Astrocyte of the spinal cord (primary cell): Measurements from ENCODE around the gene SMYD3.

ENCODE experiments used
- DNase-seq: peaks from one replicate; pipeline ENCODE4 v3.0.0; 2011; ENCODE audit warnings: low read depth, low spot score
- H3K4me3 ChIP-seq: 2 replicates; pipeline ENCODE4 v1.5.1; 2011; ENCODE audit warnings: low read depth, mild to moderate bottlenecking, low read length, moderate library complexity
- in situ Hi-C: cut with HindIII; loops from 2 replicates; pipeline ENCODE4 v1.10.0; 2017; ENCODE audit warnings: low sequenced_read_pairs
- TF ChIP-seq, protein P1 (sequence below): IDR thresholded peaks from 2 replicates; pipeline ENCODE4 v1.5.1; 2012; ENCODE audit warnings: low read depth, mild to moderate bottlenecking, low read length, inconsistent platforms

Gene SMYD3

DNA sequence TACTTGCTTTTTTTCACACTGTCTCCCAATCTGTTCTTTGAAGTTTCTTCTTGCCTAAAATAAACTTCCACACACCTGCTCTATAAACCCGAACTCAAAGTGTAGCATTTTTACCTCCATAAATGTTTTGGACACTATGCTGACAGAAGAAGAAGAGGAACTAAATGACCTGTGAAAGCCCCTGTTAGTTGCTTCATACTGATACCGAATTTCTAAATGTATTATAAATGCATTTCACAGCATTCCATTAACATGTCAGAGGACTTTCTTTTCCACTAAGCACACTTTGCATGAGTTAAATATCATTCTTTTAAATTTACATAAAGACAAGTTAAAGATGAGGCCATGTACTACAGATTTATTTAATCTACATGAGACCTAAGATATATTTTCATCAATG is 281.0 kb downstream of the SMYD3 start:
- TF ChIP-seq, protein P1, sequence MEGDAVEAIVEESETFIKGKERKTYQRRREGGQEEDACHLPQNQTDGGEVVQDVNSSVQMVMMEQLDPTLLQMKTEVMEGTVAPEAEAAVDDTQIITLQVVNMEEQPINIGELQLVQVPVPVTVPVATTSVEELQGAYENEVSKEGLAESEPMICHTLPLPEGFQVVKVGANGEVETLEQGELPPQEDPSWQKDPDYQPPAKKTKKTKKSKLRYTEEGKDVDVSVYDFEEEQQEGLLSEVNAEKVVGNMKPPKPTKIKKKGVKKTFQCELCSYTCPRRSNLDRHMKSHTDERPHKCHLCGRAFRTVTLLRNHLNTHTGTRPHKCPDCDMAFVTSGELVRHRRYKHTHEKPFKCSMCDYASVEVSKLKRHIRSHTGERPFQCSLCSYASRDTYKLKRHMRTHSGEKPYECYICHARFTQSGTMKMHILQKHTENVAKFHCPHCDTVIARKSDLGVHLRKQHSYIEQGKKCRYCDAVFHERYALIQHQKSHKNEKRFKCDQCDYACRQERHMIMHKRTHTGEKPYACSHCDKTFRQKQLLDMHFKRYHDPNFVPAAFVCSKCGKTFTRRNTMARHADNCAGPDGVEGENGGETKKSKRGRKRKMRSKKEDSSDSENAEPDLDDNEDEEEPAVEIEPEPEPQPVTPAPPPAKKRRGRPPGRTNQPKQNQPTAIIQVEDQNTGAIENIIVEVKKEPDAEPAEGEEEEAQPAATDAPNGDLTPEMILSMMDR = no peak
- H3K4me3 ChIP-seq = no peak overlapping the region
- in situ Hi-C loops = no loop called here
- no peak for DNase-seq

DNA sequence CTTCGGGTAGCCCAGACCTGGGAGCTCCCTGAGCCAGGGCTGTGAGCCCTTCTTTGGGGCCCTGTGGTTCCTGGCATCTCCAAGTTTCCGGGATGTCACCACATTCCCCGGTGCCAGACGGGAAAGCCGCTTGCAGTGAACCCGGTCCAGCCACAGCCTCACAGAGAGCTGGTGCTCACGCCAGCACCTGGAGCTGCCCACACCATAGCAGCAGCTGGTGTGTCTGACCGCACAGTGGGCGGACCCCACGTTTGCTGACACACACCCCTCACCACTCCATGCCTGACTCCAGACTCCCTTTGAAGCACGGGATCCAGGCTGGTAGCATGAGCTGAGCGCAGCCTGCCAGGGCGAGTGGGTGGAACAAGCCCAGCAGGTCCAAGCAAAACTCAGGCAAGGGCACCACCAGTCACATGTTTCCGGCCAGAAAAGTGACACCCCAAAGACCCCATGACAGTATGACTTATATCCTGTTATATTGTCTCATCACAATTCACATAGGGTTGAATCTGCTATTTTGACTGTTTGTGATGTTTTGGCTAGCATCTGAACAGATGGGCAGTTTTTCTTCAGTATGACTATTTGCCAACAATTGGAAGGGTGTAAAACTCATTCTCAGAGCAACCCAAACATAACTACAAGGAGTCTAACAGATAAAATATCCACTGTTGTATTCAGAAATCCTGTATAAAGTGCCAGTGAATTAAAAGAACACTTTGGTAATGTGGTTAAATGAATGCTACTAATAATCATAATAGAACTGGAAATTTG is 285.4 kb downstream of the SMYD3 start:
- TF ChIP-seq, protein P1 = no peak
- in situ Hi-C loops = no loop called here
- no peak for DNase-seq
- no peak overlapping the region for H3K4me3 ChIP-seq

DNA sequence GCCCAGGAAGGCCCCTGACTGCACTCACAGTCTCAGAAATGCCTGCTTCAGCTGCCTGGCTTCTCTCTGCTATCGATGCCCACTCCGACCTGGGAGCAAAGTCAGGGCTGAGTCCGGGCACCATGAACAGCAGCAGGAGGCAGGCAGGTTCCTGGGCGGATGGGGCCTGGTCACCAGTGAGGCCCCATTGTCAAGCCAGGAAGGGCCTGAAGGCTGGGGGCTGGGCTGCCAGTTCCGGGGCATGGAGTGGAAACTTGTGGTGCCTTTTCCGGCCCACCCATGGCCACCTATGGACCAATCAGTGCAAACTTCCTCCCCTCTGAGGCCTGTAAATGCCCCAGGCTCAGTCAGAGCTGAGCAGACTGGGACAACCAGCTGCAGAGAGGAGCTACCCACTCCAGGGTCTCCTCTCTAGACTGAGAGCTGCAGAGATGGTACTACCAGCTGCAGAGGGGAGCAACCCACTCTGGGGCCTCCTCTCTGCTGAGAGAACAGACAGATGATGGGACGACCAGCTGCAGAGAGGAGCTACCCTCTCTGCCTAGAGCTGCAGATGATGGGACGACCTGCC is 286.5 kb downstream of the SMYD3 start:
- no peak for DNase-seq
- in situ Hi-C loops = no loop called here
- no peak overlapping the region for H3K4me3 ChIP-seq
- TF ChIP-seq, protein P1 = no peak

DNA sequence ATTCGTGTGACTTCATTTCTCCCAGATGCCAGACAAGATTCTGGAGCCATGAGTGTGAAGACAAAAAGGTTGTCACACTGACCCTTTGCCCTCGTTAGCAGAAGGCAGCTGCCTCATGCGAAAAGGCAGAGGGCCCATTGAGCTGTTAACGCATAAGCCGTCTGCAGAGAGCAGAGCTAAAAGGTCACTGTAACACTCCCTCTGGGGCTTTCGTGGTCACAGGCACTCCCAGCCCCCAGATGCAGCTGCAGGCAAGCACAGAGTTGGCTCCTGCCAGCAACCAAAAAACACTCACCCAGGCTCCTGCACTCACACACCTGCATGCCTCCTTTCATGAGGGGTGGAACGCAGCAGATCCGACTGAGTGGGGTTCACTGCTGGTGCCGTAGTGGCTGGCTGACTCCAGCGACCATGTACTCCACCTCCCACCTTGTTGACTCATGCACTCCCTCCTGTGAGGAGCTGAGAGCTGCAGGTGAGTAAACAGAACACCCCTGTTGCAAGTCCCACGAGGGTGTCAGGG is 287.5 kb downstream of the SMYD3 start:
- in situ Hi-C loops = no loop called here
- TF ChIP-seq, protein P1 = no peak
- no peak overlapping the region for H3K4me3 ChIP-seq
- no peak for DNase-seq

DNA sequence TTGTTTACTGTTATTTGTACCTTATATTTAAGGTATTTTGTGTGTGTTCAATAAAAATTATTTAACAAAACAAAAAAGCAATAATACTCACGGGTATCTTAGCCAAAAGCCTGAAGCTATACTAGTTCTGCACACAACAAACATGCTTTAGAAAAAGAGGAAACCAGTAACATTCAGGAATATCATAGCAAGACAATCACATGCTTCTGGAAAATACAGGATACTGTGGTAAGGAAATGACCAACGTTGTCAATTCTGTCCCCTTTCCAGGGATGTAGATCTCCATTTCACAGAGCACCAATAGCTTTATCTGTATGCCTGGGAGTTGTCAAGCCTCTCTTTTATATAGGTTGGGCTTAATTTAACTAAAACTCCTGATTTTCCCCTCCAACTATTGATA is 288.4 kb downstream of the SMYD3 start:
- DNase-seq = no peak
- TF ChIP-seq, protein P1 = no peak
- no peak overlapping the region for H3K4me3 ChIP-seq
- in situ Hi-C loops = no loop called here

DNA sequence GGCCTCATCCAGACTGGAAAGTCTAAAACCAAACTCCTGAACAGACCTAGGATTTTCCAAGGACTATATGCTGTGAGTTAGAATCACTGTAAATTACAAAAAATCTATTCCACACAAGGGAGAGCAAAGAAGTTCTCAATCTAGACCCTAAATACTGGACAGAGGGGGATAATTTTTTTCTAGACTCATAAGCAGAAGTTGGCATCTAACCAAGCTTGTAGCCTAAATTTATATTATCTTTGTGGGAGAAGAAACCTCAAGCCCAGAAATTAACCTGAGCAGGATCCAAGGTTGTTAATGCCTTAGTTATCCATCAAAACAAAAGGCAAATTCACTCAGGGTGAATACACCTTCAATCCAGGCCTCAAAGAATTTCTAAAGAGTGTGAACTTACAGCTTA is 290.2 kb downstream of the SMYD3 start:
- H3K4me3 ChIP-seq = no peak overlapping the region
- in situ Hi-C loops = no loop called here
- TF ChIP-seq, protein P1 = no peak
- no peak for DNase-seq
